ENCODE results near the gene WRAP73. TPM values are rescaled to one million over a fixed set of nuclear protein-coding genes. Genes with fewer than 3 reads are reported as not detected.
A peak's percentile ranks its signal among the peaks of the same experiment; 100 is the strongest.

WRAP73 gene
- total RNA-seq, 1 donor from 2014 or later: 47.7 TPM

DNA sequence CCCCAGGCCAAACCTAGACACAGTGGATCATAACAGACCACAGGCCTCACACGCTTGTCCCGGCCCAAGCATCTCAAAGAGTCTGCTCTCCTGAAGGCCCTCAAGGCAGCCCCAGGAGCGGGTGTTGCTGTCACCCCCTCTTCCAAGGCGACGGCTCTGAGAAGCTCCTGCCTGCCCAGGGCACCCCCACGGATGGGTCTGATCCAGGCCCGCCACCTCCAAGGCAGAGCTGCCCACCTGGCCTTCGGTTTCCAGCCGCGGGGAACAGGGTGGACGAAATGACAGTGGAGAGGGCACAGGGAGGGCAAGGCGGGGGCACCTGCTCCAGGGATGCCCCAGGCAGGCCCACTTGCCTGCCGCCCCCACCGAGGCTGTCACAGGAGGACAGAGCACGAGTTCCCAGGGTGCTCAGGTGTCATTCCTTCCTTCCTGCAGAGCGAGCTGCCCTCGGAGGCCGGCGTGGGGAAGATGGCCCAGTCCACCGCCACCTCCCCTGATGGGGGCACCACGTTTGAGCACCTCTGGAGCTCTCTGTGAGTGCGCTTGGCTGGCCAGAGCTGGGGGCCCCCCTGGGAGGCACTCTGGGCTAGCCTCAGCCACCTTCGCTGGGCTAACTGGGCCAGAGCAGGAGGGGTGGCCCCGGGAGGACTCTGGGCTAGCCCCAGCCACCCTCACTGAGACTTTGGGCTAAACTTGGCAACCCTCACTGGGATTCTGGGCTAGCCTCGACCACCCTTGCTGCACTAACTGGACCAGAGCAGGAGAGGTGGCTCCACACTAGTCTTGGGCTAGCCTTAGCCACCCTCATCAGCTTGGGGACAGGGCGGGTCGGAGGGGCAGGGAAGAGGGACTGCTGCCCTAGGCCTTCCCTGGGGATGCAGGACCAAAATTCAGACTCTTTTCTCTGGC lies 32.2 kb upstream of the WRAP73 start:
- H3K4me1 Mint-ChIP-seq (ENCODE audit: low read depth, unreplicated experiment): peaks cover 8% of the 10 kb centered on the region
- no peak overlapping the region for H3K4me3 Mint-ChIP-seq (ENCODE audit: unreplicated experiment)
- peaks cover 11% of the 10 kb centered on the region for H3K27me3 Mint-ChIP-seq (ENCODE audit: unreplicated experiment)
- H3K9me3 Mint-ChIP-seq (ENCODE audit: unreplicated experiment): peaks cover 18% of the 10 kb centered on the region
- TF ChIP-seq, protein P1, sequence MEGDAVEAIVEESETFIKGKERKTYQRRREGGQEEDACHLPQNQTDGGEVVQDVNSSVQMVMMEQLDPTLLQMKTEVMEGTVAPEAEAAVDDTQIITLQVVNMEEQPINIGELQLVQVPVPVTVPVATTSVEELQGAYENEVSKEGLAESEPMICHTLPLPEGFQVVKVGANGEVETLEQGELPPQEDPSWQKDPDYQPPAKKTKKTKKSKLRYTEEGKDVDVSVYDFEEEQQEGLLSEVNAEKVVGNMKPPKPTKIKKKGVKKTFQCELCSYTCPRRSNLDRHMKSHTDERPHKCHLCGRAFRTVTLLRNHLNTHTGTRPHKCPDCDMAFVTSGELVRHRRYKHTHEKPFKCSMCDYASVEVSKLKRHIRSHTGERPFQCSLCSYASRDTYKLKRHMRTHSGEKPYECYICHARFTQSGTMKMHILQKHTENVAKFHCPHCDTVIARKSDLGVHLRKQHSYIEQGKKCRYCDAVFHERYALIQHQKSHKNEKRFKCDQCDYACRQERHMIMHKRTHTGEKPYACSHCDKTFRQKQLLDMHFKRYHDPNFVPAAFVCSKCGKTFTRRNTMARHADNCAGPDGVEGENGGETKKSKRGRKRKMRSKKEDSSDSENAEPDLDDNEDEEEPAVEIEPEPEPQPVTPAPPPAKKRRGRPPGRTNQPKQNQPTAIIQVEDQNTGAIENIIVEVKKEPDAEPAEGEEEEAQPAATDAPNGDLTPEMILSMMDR (IDR thresholded peaks at IDR 0.05; ENCODE audit: partially characterized antibody, unreplicated experiment): no peak
- no peak overlapping the region for H3K27ac Mint-ChIP-seq (ENCODE audit: unreplicated experiment)
- peaks cover 5% of the 10 kb centered on the region for H3K36me3 Mint-ChIP-seq (ENCODE audit: unreplicated experiment)
- peak; percentile 15 for DNase-seq

DNA sequence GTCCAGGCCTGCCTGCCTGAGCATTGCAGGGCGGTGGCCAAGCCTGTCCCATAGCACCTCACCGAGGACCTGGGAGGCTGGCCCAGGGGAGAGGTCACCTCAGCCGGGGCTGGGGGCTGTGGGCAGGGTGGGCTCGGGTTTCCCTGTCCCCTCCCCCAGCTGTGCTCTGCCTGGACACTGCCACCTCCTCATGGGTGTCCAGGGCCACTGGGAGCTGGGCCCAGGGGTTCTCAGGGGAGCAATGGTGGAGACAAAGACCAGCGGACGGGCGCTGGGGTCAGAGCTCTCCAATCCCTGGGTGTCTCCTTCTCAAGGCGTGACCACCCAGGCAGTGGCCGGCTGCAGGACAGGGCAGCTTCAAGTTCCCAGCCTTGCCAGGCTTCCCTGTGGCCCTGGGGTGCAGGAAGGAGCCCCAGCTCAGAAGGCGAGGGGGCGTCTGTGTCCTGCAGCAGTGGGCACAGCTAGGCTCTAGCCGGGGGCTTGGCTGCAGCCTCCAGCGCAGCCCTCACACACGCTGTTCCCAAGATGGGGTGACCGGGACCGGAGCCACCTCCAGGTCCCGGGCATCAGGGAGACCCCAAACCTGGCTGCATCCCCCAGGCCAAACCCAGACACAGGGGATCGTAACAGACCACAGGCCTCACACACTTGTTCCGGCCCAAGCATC lies 31.5 kb upstream of the WRAP73 start:
- Mint-ChIP-seq H3K4me1 (ENCODE audit: low read depth, unreplicated experiment) (peaks cover 8% of the 10 kb centered on the region), H3K27me3 (ENCODE audit: unreplicated experiment) (peaks cover 11% of the 10 kb centered on the region), H3K27ac (ENCODE audit: unreplicated experiment) (no peak overlapping the region), H3K36me3 (ENCODE audit: unreplicated experiment) (peaks cover 5% of the 10 kb centered on the region), H3K9me3 (ENCODE audit: unreplicated experiment) (peaks cover 17% of the 10 kb centered on the region), H3K4me3 (ENCODE audit: unreplicated experiment) (no peak overlapping the region)
- peak; percentile 29 for DNase-seq
- TF ChIP-seq, protein P1 (IDR thresholded peaks at IDR 0.05; ENCODE audit: partially characterized antibody, unreplicated experiment): no peak

DNA sequence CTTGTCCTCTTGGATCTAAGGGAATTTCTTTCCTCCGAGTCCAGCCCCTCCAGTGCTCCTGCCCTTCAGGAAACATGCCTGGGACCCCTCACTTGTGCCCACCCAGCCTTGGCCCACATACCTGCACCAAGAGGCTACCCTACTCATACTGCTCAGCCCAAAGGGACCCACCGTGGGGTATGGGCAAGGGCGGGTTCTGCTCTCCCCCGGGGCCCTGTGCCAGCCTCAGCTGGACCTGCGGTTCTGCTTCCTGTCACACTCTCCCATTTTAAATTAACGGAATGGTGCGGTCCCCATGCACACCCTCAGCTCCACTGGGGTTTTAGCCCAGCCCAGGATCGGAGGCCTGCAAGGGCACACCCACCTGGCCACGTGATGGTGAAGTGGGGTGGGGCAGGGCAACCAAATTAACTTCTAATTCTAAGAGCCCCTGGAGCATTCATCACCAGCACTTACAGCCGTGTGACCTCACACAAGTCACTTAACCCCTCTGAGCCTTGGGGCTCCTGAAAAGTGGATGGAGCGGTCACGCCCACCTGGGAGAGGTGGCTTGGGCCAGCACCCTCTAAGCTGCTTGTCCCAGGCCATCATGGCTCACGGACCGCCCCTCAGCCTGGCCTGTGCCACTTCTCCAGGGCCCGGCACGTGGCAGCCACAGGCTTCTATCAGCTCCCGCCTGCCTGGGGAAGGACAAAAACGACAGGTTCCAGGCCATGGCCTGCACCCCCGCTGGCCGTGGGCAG lies 30.8 kb upstream of the WRAP73 start:
- peaks cover 5% of the 10 kb centered on the region for H3K36me3 Mint-ChIP-seq (ENCODE audit: unreplicated experiment)
- H3K27me3 Mint-ChIP-seq (ENCODE audit: unreplicated experiment): peaks cover 11% of the 10 kb centered on the region
- no peak overlapping the region for H3K27ac Mint-ChIP-seq (ENCODE audit: unreplicated experiment)
- peak; percentile 28 for DNase-seq
- TF ChIP-seq, protein P1 (IDR thresholded peaks at IDR 0.05; ENCODE audit: partially characterized antibody, unreplicated experiment): no peak
- peaks cover 16% of the 10 kb centered on the region for H3K9me3 Mint-ChIP-seq (ENCODE audit: unreplicated experiment)
- no peak overlapping the region for H3K4me3 Mint-ChIP-seq (ENCODE audit: unreplicated experiment)
- H3K4me1 Mint-ChIP-seq (ENCODE audit: low read depth, unreplicated experiment): peaks cover 6% of the 10 kb centered on the region

DNA sequence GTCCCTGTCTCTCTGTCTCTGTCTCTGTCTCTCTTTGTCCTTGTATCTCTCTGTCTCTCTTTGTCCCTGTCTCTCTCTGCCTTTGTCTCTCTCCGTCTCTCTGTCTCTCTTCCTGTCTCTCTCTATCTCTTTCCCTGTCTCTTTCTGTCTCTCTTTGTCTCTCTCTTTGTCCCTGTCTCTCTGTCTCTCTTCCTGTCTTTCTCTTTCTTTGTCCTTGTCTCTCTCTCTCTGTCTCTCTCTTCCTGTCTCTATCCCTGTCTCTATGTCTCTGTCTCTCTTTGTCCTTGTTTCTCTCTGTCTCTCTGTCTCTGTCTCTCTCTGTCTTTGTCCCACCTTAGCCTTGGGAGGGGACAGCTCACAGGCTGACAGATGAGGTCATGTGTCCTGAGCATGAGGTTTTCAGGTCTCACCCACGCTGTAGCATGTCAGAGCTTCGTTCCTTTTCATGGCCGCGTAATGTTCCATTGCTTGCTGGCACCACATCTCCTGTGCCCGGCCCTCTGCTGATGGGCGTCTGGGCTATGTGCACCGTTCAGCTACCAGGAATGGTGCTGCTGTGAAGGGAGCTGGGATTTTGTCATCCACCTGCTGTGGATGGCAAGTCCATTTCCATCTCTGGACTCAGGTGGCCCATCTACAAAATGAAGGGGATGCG lies 30.0 kb upstream of the WRAP73 start:
- Mint-ChIP-seq H3K4me3 (ENCODE audit: unreplicated experiment) (no peak overlapping the region), H3K27me3 (ENCODE audit: unreplicated experiment) (peaks cover 11% of the 10 kb centered on the region), H3K36me3 (ENCODE audit: unreplicated experiment) (peaks cover 5% of the 10 kb centered on the region), H3K27ac (ENCODE audit: unreplicated experiment) (peak overlapping the region; percentile 55), H3K9me3 (ENCODE audit: unreplicated experiment) (peaks cover 16% of the 10 kb centered on the region), H3K4me1 (ENCODE audit: low read depth, unreplicated experiment) (peaks cover 6% of the 10 kb centered on the region)
- TF ChIP-seq, protein P1 (IDR thresholded peaks at IDR 0.05; ENCODE audit: partially characterized antibody, unreplicated experiment): no peak
- peak; percentile 7 for DNase-seq

All from glutamatergic neuron (in vitro differentiated cells).